Measurements from ENCODE around the gene COMMD8. TPM values are rescaled to one million over a fixed set of nuclear protein-coding genes. Genes with fewer than 3 reads are reported as not detected.

The COMMD8 gene
- total and polyA plus RNA-seq, 12 donors: 9.2 to 22.2 (median 15.2) TPM

GRCh38 chr4:47500776-47501175, 37.3 kb upstream of the COMMD8 start:
- TF ChIP-seq CTCF (IDR thresholded peaks at IDR 0.05): no peak
- Histone ChIP-seq H3K9me3 (no peaks in the 10 kb centered on the region), H3K27me3 (no peaks in the 10 kb centered on the region), H3K27ac (peak overlapping the region in 1 of 10 donors; percentile 42), H3K36me3 (peaks cover 0 to 6% (median 0%) of the 10 kb centered on the region in 9 donors), H3K4me1 (peaks cover 0 to 35% (median 14%) of the 10 kb centered on the region in 9 donors), H3K4me3 (no peak overlapping the region)
- WGBS, 2 donors: 58 to 59% methylated on average over 3 of the region's 3 CpGs
- no peak for DNase-seq
- intact Hi-C loops (cut with DNase I): no loop called here
- no peak for ATAC-seq

- H3K27ac ChIP-seq: peak overlapping the region in 2 of 10 donors; percentile 42 to 45
- no peak for TF ChIP-seq CTCF (IDR thresholded peaks at IDR 0.05)
- WGBS, 2 donors: 30 to 42% methylated on average over 2 of the region's 2 CpGs
Measured at GRCh38 chr4:47499700-47500099, 36.2 kb upstream of the COMMD8 start.

GRCh38 chr4:47498899-47499298, 35.4 kb upstream of the COMMD8 start:
- Histone ChIP-seq H3K27ac (peak overlapping the region in 2 of 10 donors; percentile 42 to 45), H3K4me1 (peaks cover 0 to 41% (median 17%) of the 10 kb centered on the region in 9 donors), H3K27me3 (no peaks in the 10 kb centered on the region), H3K36me3 (peaks cover 0 to 7% (median 0%) of the 10 kb centered on the region in 9 donors), H3K4me3 (no peak overlapping the region), H3K9me3 (no peaks in the 10 kb centered on the region)
- intact Hi-C loops (cut with DNase I): loop anchor here in 4 of 10 donors (10.0 kb wide), 2 partner anchors 66 to 416 kb away; partner anchors contain the start of gene NFXL1 (in 1 of the 4)
- 78 to 82% methylated on average over 6 of the region's 6 CpGs for WGBS, 2 donors
- no peak for TF ChIP-seq CTCF (IDR thresholded peaks at IDR 0.05)
- ATAC-seq: no peak
- DNase-seq: no peak

More at GRCh38 chr4:47499700-47500099, 36.2 kb upstream of the COMMD8 start:
- H3K4me1 ChIP-seq: peaks cover 0 to 34% (median 14%) of the 10 kb centered on the region in 9 donors
- DNase-seq: no peak
- H3K27me3 ChIP-seq: no peaks in the 10 kb centered on the region
- no peak overlapping the region for H3K4me3 ChIP-seq
- no peaks in the 10 kb centered on the region for H3K9me3 ChIP-seq
- peaks cover 0 to 7% (median 0%) of the 10 kb centered on the region in 9 donors for H3K36me3 ChIP-seq
- ATAC-seq: peak in 1 of 8 donors; percentile 47
- intact Hi-C loops (cut with DNase I): loop anchor here in 4 of 10 donors (10.0 kb wide), 2 partner anchors 65 to 415 kb away; partner anchors contain the start of gene NFXL1 (in 1 of the 4)

- no peak for TF ChIP-seq CTCF (IDR thresholded peaks at IDR 0.05)
- H3K27ac ChIP-seq: no peak overlapping the region
- intact Hi-C loops (cut with DNase I): loop anchor here in 4 of 10 donors (10.0 kb wide), 2 partner anchors 71 to 421 kb away; partner anchors contain the start of gene NFXL1 (in 1 of the 4)
- H3K27me3 ChIP-seq: no peaks in the 10 kb centered on the region
- peaks cover 0 to 57% (median 15%) of the 10 kb centered on the region in 9 donors for H3K4me1 ChIP-seq
- ATAC-seq: no peak
- no peak for DNase-seq
- no peak overlapping the region for H3K4me3 ChIP-seq
- peaks cover 0 to under 1% (median 0%) of the 10 kb centered on the region in 11 donors for H3K9me3 ChIP-seq
- H3K36me3 ChIP-seq: peaks cover 0 to 12% (median 0%) of the 10 kb centered on the region in 9 donors
- WGBS, 2 donors: 61 to 64% methylated on average over 4 of the region's 4 CpGs
Measured at GRCh38 chr4:47494124-47494430, 30.6 kb upstream of the COMMD8 start.
